Astrocyte of the cerebellum (primary cell): ENCODE measurements around the gene KDM4B.

Experiments
- DNase-seq: peaks from one replicate; pipeline ENCODE4 v3.0.0-alpha.2; 2011; ENCODE audit warnings: low read depth
- H3K4me3 ChIP-seq: 2 replicates; pipeline ENCODE4 v1.5.1; 2011; ENCODE audit warnings: mild to moderate bottlenecking, low read depth, low read length, moderate library complexity
- in situ Hi-C: cut with HindIII; loops from 2 replicates; pipeline ENCODE4 v1.10.0; 2017; ENCODE audit warnings: low sequenced_read_pairs
- TF ChIP-seq, protein P1 (sequence below): IDR thresholded peaks from 2 replicates; pipeline ENCODE4 v1.5.1; 2012; ENCODE audit warnings: low read length, low read depth, moderate library complexity, mild to moderate bottlenecking; ENCODE audit errors: missing control alignments

Gene KDM4B

DNA sequence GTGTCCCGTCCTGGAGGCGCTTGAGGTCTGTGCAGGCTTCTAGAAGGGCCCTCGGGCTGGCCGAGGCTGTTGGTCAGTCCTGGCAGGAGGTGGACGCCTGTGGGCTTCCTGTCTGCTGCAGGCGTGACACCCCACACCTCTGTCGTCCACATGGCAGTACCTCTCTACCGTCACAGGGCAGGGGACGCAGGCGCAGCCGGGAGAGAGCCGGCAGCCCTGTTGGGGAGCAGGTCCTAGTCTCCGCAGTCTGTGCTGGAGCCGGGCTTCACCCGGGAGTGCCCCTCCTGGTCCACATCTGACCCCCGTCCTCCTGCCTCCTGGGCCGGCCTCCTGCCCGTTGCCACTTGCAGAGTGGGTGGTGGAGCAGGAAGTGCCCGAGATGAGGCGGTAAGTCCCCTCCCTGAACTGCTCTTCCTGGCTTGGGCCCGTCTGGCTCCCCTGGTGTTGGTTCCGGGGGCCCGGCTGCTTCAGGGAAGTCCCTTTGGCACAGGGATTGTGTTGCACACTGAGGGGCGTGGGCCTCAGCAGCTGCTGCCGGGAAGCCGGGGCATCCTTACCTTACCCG, 106.0 kb downstream of the KDM4B start:
- no peak for DNase-seq
- in situ Hi-C loops = no loop called here
- TF ChIP-seq, protein P1, sequence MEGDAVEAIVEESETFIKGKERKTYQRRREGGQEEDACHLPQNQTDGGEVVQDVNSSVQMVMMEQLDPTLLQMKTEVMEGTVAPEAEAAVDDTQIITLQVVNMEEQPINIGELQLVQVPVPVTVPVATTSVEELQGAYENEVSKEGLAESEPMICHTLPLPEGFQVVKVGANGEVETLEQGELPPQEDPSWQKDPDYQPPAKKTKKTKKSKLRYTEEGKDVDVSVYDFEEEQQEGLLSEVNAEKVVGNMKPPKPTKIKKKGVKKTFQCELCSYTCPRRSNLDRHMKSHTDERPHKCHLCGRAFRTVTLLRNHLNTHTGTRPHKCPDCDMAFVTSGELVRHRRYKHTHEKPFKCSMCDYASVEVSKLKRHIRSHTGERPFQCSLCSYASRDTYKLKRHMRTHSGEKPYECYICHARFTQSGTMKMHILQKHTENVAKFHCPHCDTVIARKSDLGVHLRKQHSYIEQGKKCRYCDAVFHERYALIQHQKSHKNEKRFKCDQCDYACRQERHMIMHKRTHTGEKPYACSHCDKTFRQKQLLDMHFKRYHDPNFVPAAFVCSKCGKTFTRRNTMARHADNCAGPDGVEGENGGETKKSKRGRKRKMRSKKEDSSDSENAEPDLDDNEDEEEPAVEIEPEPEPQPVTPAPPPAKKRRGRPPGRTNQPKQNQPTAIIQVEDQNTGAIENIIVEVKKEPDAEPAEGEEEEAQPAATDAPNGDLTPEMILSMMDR = no peak
- no peak overlapping the region for H3K4me3 ChIP-seq

DNA sequence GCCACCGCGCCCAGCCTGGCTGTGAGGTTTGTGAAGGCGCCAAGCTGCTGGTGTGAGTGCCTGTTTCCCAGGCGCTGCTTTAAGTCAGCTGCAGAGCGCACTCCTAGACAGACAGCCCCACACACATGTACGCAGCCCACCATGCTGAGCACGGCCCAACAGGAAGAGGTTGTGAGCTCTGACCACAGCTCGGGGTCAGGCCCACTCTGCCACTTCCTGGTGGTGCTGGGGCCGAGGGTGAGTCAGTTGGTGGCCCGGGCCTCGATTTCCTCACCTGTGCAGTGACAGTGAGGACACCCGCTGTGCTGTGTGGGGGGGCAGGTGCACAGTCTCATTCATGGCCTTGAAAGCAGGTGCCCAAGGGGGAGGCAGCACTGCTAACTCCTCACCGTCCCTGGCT, 106.7 kb downstream of the KDM4B start:
- H3K4me3 ChIP-seq = no peak overlapping the region
- DNase-seq = no peak
- TF ChIP-seq, protein P1 = no peak
- in situ Hi-C loops = no loop called here

DNA sequence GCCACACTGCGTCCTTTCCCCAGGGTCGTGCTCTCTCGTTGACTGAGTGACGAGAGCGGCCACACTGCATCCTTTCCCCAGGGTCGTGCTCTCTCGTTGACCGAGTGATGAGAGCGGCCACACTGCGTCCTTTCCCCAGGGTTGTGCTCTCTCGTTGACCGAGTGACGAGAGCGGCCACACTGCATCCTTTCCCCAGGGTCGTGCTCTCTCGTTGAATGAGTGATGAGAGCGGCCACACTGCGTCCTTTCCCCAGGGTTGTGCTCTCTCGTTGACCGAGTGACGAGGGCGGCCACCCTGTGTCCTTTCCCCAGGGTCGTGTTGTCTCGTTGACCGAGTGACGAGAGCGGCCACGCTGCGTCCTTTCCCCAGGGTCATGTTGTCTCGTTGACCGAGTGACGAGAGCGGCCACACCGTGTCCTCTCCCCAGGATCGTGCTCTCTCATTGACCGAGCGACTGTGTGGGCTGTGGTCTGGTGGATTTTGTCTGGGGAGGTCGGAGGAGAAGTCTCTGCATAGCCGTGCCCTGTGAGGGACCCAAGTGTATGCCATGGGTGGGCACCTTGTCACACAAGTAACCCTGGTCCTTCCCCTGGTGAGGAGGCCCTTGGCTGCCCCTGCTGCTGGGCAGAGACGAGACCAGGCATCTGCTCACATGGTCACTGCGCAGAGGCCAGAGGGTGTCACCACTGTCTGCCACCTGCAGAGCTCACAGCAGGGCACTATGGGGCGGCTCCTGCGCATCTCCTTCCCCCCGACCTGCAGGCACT, 107.7 kb downstream of the KDM4B start:
- in situ Hi-C loops = no loop called here
- TF ChIP-seq, protein P1 = no peak
- no peak overlapping the region for H3K4me3 ChIP-seq
- no peak for DNase-seq

DNA sequence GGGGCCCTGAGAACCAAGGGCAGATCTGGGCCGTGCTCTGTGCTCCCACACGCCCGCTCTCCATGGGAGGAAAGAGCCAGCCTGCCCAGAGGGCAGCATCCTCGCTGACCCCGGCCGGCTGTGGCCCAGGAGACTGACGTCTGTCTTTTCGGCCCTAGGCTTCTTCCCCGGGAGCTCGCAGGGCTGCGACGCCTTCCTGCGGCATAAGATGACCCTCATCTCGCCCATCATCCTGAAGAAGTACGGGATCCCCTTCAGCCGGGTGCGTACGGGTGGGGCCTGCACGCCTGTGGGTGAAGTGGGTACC, 108.2 kb downstream of the KDM4B start:
- H3K4me3 ChIP-seq = no peak overlapping the region
- no peak for DNase-seq
- in situ Hi-C loops = no loop called here
- TF ChIP-seq, protein P1 = no peak

DNA sequence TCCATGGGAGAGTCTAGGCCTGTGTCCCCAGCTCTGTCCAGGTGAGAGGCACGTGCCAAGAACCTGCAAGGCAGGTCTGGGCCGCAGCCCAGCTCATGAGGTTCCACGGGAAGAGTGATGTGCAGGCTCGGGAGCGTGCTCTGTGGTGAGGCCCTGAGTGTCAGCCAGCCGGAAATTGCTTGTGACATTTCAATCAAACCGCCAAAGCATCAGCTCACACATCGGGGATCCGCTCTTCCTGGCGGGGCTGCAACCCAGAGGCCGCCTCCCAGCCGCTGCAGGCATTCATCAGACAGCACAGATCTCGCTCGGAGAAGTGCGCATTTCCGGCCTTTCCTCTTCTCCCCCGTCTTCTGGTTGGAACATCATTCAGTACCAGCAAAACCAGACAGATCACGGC, 109.3 kb downstream of the KDM4B start:
- TF ChIP-seq, protein P1 = no peak
- in situ Hi-C loops = no loop called here
- no peak for DNase-seq
- no peak overlapping the region for H3K4me3 ChIP-seq

DNA sequence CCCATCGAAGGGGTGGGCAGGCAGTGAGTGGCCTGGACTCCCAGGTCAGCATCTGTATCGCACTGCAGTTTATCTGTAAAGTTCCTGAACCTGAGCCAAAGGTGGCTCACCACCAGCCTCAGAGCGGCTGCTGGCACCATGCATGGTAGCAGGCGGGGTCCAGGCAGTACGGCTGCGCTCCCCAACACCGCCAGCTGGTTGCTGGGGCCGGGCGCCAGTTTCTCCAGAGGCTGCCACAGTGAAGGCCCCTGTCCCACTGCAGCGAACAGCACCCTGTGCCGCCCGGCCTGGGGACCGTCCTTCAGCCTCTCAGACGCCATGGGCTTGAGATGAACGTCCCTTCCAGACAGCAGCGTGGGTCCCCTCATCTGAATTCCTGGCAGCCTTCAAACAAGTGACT, 109.8 kb downstream of the KDM4B start:
- H3K4me3 ChIP-seq = no peak overlapping the region
- DNase-seq = no peak
- TF ChIP-seq, protein P1 = no peak
- in situ Hi-C loops = no loop called here
